Endothelial cell of umbilical vein (primary cell): ENCODE results near the gene CASP3. TPM values are rescaled to one million over a fixed set of nuclear protein-coding genes. Genes with fewer than 3 reads are reported as not detected.

Experiments
- BruUV-seq: library from RNA; stranded (reverse); fragments of 400-500 nt; replicated peaks from 2 replicates; lab custom pipeline; 2021; lab: Mats Ljungman, UMichigan
- CTCF ChIA-PET: fragments of 300-600, 350-600 bp; sonication (Branson Sonifier 250); formaldehyde crosslinking; loops from one replicate; lab custom pipeline; 2021; ENCODE audit warnings: antibody characterized with exemption, inconsistent platforms; lab: Charles Lee
- POLR2A ChIA-PET: fragments of 300-600, 350-600 bp; sonication (Branson Sonifier 250); formaldehyde crosslinking; loops from one replicate; lab custom pipeline; 2021; ENCODE audit warnings: antibody characterized with exemption, inconsistent platforms; lab: Charles Lee
- DNase-seq: peaks from one replicate; pipeline ENCODE4 v3.0.0-alpha.2; 2011; ENCODE audit warnings: low read depth, low spot score
- FAIRE-seq: peaks from 2 replicates; lab custom pipeline; 2011; peaks lifted over from hg19 to GRCh38; lab: Jason Lieb, UNC
- H2AFZ ChIP-seq: 2 replicates; pipeline ENCODE4 v1.6.0; 2012; ENCODE audit warnings: low read depth, low read length, control low read depth, inconsistent platforms
- H3K27ac ChIP-seq: 2 replicates; pipeline ENCODE4 v1.5.1; 2011; ENCODE audit warnings: low read depth, mild to moderate bottlenecking, control low read depth, low read length, moderate library complexity; ENCODE audit not compliant: insufficient read depth
- H3K27me3 ChIP-seq, 2 experiments: 2 replicates each; pipeline versions ENCODE4 v1.6.0 to v1.6.1; 2011; ENCODE audit warnings: low read length in 2 of 2, mixed read lengths in 1 of 2; ENCODE audit not compliant: control insufficient read depth in 2 of 2, insufficient read depth in 2 of 2
- H3K36me3 ChIP-seq, 2 experiments: 2 replicates in 1 of 2; 3 replicates in 1 of 2; pipeline ENCODE4 v1.5.1; 2011; ENCODE audit warnings: low read length in 2 of 2, mild to moderate bottlenecking in 1 of 2, moderate library complexity in 1 of 2; ENCODE audit not compliant: control insufficient read depth in 2 of 2, insufficient read depth in 2 of 2; ENCODE audit errors: extremely low read depth in 1 of 2
- H3K4me1 ChIP-seq: 3 replicates; pipeline ENCODE4 v1.5.1; 2011; ENCODE audit warnings: mild to moderate bottlenecking, low read length; ENCODE audit not compliant: control insufficient read depth, insufficient read depth; ENCODE audit errors: extremely low read depth
- H3K4me2 ChIP-seq: 2 replicates; pipeline ENCODE4 v1.6.1; 2011; ENCODE audit warnings: low read length, control low read depth, mixed read lengths; ENCODE audit not compliant: insufficient read depth
- H3K4me3 ChIP-seq, 3 experiments: fragments of 200-600 bp in 1 of 3; sonication (generic), shearing (Covaris generic) in 1 of 3; replicated peaks in 1 of 3; 2 replicates each; pipeline ENCODE4 v1.5.1; 2011 to 2016; ENCODE audit warnings: control low read depth in 3 of 3, low read length in 3 of 3, mild to moderate bottlenecking in 2 of 3, inconsistent platforms in 1 of 3, low read depth in 1 of 3, moderate library complexity in 1 of 3; ENCODE audit not compliant: insufficient read depth in 1 of 3
- H3K79me2 ChIP-seq: 2 replicates; pipeline ENCODE4 v1.6.0; 2012; ENCODE audit warnings: low read length, inconsistent platforms; ENCODE audit not compliant: control insufficient read depth, insufficient read depth
- H3K9ac ChIP-seq: replicated peaks from 2 replicates; pipeline ENCODE3; 2011; ENCODE audit warnings: low read length, control low read depth; ENCODE audit not compliant: insufficient read depth; ENCODE audit errors: extremely low read depth
- H3K9me1 ChIP-seq: replicated peaks from 3 replicates; pipeline ENCODE4 v1.6.0; 2011; ENCODE audit warnings: mild to moderate bottlenecking, low read length; ENCODE audit not compliant: control insufficient read depth, insufficient read depth; ENCODE audit errors: extremely low read depth
- H3K9me3 ChIP-seq: replicated peaks from 2 replicates; pipeline ENCODE4 v1.5.1; 2012; ENCODE audit warnings: low read length, inconsistent platforms; ENCODE audit not compliant: control insufficient read depth, insufficient read depth
- H4K20me1 ChIP-seq: replicated peaks from 2 replicates; pipeline ENCODE3; 2011; ENCODE audit warnings: mild to moderate bottlenecking, low read length; ENCODE audit not compliant: control insufficient read depth, insufficient read depth; ENCODE audit errors: extremely low read depth
- EZH2 ChIP-seq: IDR thresholded peaks from 2 replicates; pipeline ENCODE4 v1.6.1; 2012; ENCODE audit warnings: borderline replicate concordance, low read depth, mild to moderate bottlenecking, moderate library complexity, low read length, inconsistent platforms; ENCODE audit not compliant: severe bottlenecking
- FOS ChIP-seq: IDR thresholded peaks from 2 replicates; pipeline ENCODE4 v1.6.1; 2011; ENCODE audit warnings: mild to moderate bottlenecking, low read length, moderate library complexity, borderline replicate concordance; ENCODE audit not compliant: insufficient read depth
- GATA2 ChIP-seq: IDR thresholded peaks from 2 replicates; pipeline ENCODE4 v1.7.0; 2011; ENCODE audit warnings: low read depth, mild to moderate bottlenecking, moderate library complexity, mixed read lengths, low read length; ENCODE audit not compliant: insufficient read length, insufficient read depth
- JUN ChIP-seq: IDR thresholded peaks from 2 replicates; pipeline ENCODE4 v1.6.1; 2011; ENCODE audit warnings: borderline replicate concordance, low read depth; ENCODE audit not compliant: insufficient read length, insufficient read depth
- MYC ChIP-seq: IDR thresholded peaks from one replicate; pipeline ENCODE4 v1.6.1; 2011; ENCODE audit warnings: mild to moderate bottlenecking, low read depth, low read length
- POLR2A ChIP-seq: IDR thresholded peaks from 2 replicates; pipeline ENCODE4 v1.6.1; 2012; ENCODE audit warnings: low read depth, mild to moderate bottlenecking, control low read depth, low read length
- POLR2AphosphoS5 ChIP-seq: IDR thresholded peaks from 2 replicates; pipeline ENCODE4 v1.6.1; 2012; ENCODE audit warnings: low read depth, mild to moderate bottlenecking, control low read depth, low read length, moderate library complexity; ENCODE audit not compliant: insufficient read depth
- dilution Hi-C: fragments of 300-500 bp; cut with MboI; formaldehyde crosslinking; loops from one replicate; pipeline ENCODE4 v1.15.0; 2019; ENCODE audit warnings: low sequenced_read_pairs; ENCODE audit not compliant: extremely low pct_ligation_motif_present
- intact Hi-C: fragments of 100-400 bp; cut with micrococcal nuclease; formaldehyde crosslinking; loops from one replicate; pipeline ENCODE4 v1.10.0; 2022
- polyA plus RNA-seq, 4 experiments: library from polyadenylated mRNA; depleted of rRNA in 3 of 4; stranded (reverse) in 3 of 4; unstranded in 1 of 4; fragments of >200 nt; gene quantifications; 2 replicates each; pipeline versions ENCODE4 v1.2.1 to v1.2.3, GENCODE V29; 2011 to 2012; ENCODE audit warnings: missing spikeins in 1 of 4
- total RNA-seq: library from RNA; stranded (reverse); gene quantifications from 2 replicates; pipeline ENCODE4 v1.2.3, GENCODE V29; 2021
- TF ChIP-seq, protein P1 (sequence below), 2 donors: IDR thresholded peaks; 1 replicate in 1 of 2; 2 replicates in 1 of 2; pipeline ENCODE4 v1.5.1; 2011; ENCODE audit warnings: low read length in 2 of 2, mild to moderate bottlenecking in 2 of 2, moderate library complexity in 2 of 2, control low read depth in 1 of 2, inconsistent platforms in 1 of 2, low read depth in 1 of 2; ENCODE audit not compliant: insufficient read depth in 1 of 2; ENCODE audit errors: extremely low read depth in 1 of 2
- TF ChIP-seq, protein P2 (sequence below): IDR thresholded peaks from 2 replicates; pipeline ENCODE4 v1.6.1; 2011; ENCODE audit not compliant: insufficient read depth, insufficient read length

Gene CASP3
- total and polyA plus RNA-seq, 2 donors (not counting 3 experiments of a cell fraction or from before 2014, with no cell fraction given) = 26.0 to 54.5 TPM

- POLR2A ChIA-PET = interaction anchor here (0.8 to 2.9 kb wide), 6 partner anchors 42 to 383 kb away, joined by 3 to 17 read pairs (median 4); partner anchors contain the start of genes CENPU and IRF2
- Histone ChIP-seq H3K4me2 (peak overlapping the region; percentile 96), H3K27me3 (no peaks in the 10 kb centered on the region), H3K36me3 (peaks cover 0 to 2% of the 10 kb centered on the region in 2 experiments), H3K9me1 (no peaks in the 10 kb centered on the region), H4K20me1 (no peaks in the 10 kb centered on the region), H3K79me2 (peaks cover 66% of the 10 kb centered on the region), H3K9me3 (no peaks in the 10 kb centered on the region), H2AFZ (no peak overlapping the region), H3K4me3 (peak overlapping the region; percentile 49 to 89 (median 78)), H3K9ac (peak overlapping the region; percentile 98), H3K4me1 (peaks cover 52% of the 10 kb centered on the region), H3K27ac (peak overlapping the region; percentile 84)
- TF ChIP-seq, protein P1, sequence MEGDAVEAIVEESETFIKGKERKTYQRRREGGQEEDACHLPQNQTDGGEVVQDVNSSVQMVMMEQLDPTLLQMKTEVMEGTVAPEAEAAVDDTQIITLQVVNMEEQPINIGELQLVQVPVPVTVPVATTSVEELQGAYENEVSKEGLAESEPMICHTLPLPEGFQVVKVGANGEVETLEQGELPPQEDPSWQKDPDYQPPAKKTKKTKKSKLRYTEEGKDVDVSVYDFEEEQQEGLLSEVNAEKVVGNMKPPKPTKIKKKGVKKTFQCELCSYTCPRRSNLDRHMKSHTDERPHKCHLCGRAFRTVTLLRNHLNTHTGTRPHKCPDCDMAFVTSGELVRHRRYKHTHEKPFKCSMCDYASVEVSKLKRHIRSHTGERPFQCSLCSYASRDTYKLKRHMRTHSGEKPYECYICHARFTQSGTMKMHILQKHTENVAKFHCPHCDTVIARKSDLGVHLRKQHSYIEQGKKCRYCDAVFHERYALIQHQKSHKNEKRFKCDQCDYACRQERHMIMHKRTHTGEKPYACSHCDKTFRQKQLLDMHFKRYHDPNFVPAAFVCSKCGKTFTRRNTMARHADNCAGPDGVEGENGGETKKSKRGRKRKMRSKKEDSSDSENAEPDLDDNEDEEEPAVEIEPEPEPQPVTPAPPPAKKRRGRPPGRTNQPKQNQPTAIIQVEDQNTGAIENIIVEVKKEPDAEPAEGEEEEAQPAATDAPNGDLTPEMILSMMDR (IDR thresholded peaks at IDR 0.05; ENCODE audit: extremely low read depth in 1 of 2, insufficient read depth in 1 of 2, low read depth in 1 of 2, low read length in 2 of 2) = no peak
- TF ChIP-seq FOS (no peak), GATA2 (no peak), POLR2A (peak; percentile 60), JUN (no peak), POLR2AphosphoS5 (peak; percentile 51), MYC (no peak), EZH2 (no peak)
- TF ChIP-seq, protein P2, sequence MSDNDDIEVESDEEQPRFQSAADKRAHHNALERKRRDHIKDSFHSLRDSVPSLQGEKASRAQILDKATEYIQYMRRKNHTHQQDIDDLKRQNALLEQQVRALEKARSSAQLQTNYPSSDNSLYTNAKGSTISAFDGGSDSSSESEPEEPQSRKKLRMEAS = no peak
- intact Hi-C loops = loop anchor here (1.0 to 10.0 kb wide), 12 partner anchors 40 to 1126 kb away; partner anchors contain the start of genes IRF2 and SLC25A4
- BruUV-seq = no TSS peak
- CTCF ChIA-PET = interaction anchor here (0.9 to 3.9 kb wide), 10 partner anchors 15 to 384 kb away, joined by 3 to 30 read pairs (median 6); partner anchors contain the start of gene CENPU
- dilution Hi-C loops = no loop called here
- FAIRE-seq (peak; percentile 26), DNase-seq (peak; percentile 59)
Measured at GRCh38 chr4:184648313-184649025, 778 bp downstream of the CASP3 start.
